ENCODE results near the gene PPP2R2B. TPM values are rescaled to one million over a fixed set of nuclear protein-coding genes. Genes with fewer than 3 reads are reported as not detected.
"Not testable (repeated sequence)": the region's sequence is repeated elsewhere in the genome, so short reads cannot be mapped to it uniquely, and the experiment has no call there.

Gene PPP2R2B
- total RNA-seq, 4 donors from 2014 or later = 0.53 to 2.0 (median 1.1) TPM

GRCh38 chr5:146618434-146618833, 260.1 kb downstream of the PPP2R2B start:
- Histone ChIP-seq H3K27ac (no peak overlapping the region), H3K4me3 (no peak overlapping the region), H3K9me3 (peaks cover 0 to 7% (median 0%) of the 10 kb centered on the region in 3 donors), H3K4me1 (no peaks in the 10 kb centered on the region), H3K27me3 (no peaks in the 10 kb centered on the region), H3K36me3 (no peaks in the 10 kb centered on the region)
- TF ChIP-seq CTCF (IDR thresholded peaks at IDR 0.05) (no peak), POLR2A (IDR thresholded peaks at IDR 0.05) (no peak)
- intact Hi-C loops (cut with DNase I) = no loop called here
- DNase-seq = no peak
- WGBS, 2 donors = 85 to 86% methylated on average over 4 of the region's 6 CpGs

- DNase-seq; H3K27ac ChIP-seq; H3K4me3 ChIP-seq; intact Hi-C loops (cut with DNase I); H3K9me3 ChIP-seq; H3K27me3 ChIP-seq; H3K4me1 ChIP-seq; H3K36me3 ChIP-seq: not testable (repeated sequence)
- WGBS, 2 donors = no CpG with 5 or more reads among the region's 17 CpGs
Observed at GRCh38 chr5:146609731-146610130, 268.8 kb downstream of the PPP2R2B start.

DNA sequence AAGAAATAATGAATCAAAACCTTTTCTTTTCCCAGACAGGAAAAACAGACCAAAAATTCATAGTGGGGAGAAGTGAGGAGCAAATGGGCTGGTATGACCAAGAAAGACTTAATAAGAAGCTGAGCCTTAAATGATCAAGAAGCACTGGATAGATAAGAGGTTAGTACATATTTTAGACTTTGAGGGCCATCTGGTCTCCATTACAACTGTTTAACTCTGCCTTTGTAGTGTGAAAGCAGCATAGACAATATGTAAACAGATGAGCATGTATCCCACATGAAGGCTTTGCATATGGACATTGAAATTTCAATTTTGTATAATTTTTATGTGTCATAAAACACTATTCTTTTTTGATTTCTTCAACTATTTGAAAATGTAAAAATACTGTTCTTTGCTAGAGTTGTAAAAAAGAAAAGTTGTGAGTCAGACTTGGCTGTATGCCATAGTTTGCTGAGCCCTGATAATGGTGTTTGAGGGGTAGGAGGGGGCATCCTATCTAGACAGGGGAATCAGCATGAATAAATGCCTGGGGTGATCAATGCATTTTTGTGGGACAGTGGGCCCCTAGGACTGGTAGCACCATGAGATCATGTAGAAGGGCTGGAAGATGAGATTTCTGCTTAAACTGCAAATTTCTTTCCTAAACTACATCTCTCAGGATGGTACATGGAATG, 270.8 kb downstream of the PPP2R2B start:
- DNase-seq = no peak
- Histone ChIP-seq H3K9me3 (no peaks in the 10 kb centered on the region), H3K4me3 (no peak overlapping the region), H3K4me1 (no peaks in the 10 kb centered on the region), H3K36me3 (no peaks in the 10 kb centered on the region), H3K27me3 (no peaks in the 10 kb centered on the region), H3K27ac (no peak overlapping the region)
- intact Hi-C loops (cut with DNase I) = no loop called here
- no peak for TF ChIP-seq CTCF (IDR thresholded peaks at IDR 0.05)
- no peak for TF ChIP-seq POLR2A (IDR thresholded peaks at IDR 0.05)

- no peak for DNase-seq
- Histone ChIP-seq H3K4me3 (no peak overlapping the region), H3K9me3 (no peaks in the 10 kb centered on the region), H3K27ac (no peak overlapping the region), H3K27me3 (no peaks in the 10 kb centered on the region), H3K36me3 (no peaks in the 10 kb centered on the region), H3K4me1 (no peaks in the 10 kb centered on the region)
- 86 to 97% methylated on average over 11 of the region's 11 CpGs for WGBS, 2 donors
- intact Hi-C loops (cut with DNase I) = no loop called here
- TF ChIP-seq CTCF (IDR thresholded peaks at IDR 0.05) = no peak
- TF ChIP-seq POLR2A (IDR thresholded peaks at IDR 0.05) = no peak
Observed at GRCh38 chr5:146606893-146607292, 271.7 kb downstream of the PPP2R2B start.

- Histone ChIP-seq H3K36me3 (no peaks in the 10 kb centered on the region), H3K9me3 (no peaks in the 10 kb centered on the region), H3K4me1 (no peaks in the 10 kb centered on the region), H3K27me3 (no peaks in the 10 kb centered on the region), H3K27ac (no peak overlapping the region), H3K4me3 (no peak overlapping the region)
- WGBS, 2 donors = 83 to 87% methylated on average over 5 of the region's 5 CpGs
- DNase-seq = no peak
- intact Hi-C loops (cut with DNase I) = no loop called here
- TF ChIP-seq CTCF (IDR thresholded peaks at IDR 0.05) (no peak), POLR2A (IDR thresholded peaks at IDR 0.05) (no peak)
Observed at GRCh38 chr5:146600376-146600775, 278.2 kb downstream of the PPP2R2B start.

GRCh38 chr5:146599261-146599660, 279.3 kb downstream of the PPP2R2B start:
- 94 to 95% methylated on average over 1 of the region's 1 CpG for WGBS, 2 donors
- Histone ChIP-seq H3K4me1 (no peaks in the 10 kb centered on the region), H3K9me3 (no peaks in the 10 kb centered on the region), H3K27me3 (no peaks in the 10 kb centered on the region), H3K4me3 (no peak overlapping the region), H3K27ac (no peak overlapping the region), H3K36me3 (no peaks in the 10 kb centered on the region)
- DNase-seq = no peak
- intact Hi-C loops (cut with DNase I) = no loop called here
- TF ChIP-seq CTCF (IDR thresholded peaks at IDR 0.05) (no peak), POLR2A (IDR thresholded peaks at IDR 0.05) (no peak)

All from esophagus squamous epithelium (tissue), 5 donors.